ENCODE results near the gene TWIST2.

TWIST2 gene

GRCh38 chr2:238845583-238846377 lies 2.1 kb upstream of the TWIST2 start:
- no peak for TF ChIP-seq CTCF (IDR thresholded peaks at IDR 0.05; ENCODE audit: insufficient read depth, low read depth, low read length, missing control alignments)
- H3K4me3 ChIP-seq (ENCODE audit: low read depth, low read length), result no peak overlapping the region
- DNase-seq (ENCODE audit: low read depth), result no peak

- no peak for TF ChIP-seq CTCF (IDR thresholded peaks at IDR 0.05; ENCODE audit: insufficient read depth, low read depth, low read length, missing control alignments)
- no peak for DNase-seq (ENCODE audit: low read depth)
- H3K4me3 ChIP-seq (ENCODE audit: low read depth, low read length), result no peak overlapping the region
These were observed 1.6 kb upstream of the TWIST2 start for GRCh38 chr2:238846378-238846627.

GRCh38 chr2:238846628-238847418 lies 1.1 kb upstream of the TWIST2 start:
- no peak for TF ChIP-seq CTCF (IDR thresholded peaks at IDR 0.05; ENCODE audit: insufficient read depth, low read depth, low read length, missing control alignments)
- H3K4me3 ChIP-seq (ENCODE audit: low read depth, low read length), result no peak overlapping the region
- DNase-seq (ENCODE audit: low read depth), result no peak

DNA sequence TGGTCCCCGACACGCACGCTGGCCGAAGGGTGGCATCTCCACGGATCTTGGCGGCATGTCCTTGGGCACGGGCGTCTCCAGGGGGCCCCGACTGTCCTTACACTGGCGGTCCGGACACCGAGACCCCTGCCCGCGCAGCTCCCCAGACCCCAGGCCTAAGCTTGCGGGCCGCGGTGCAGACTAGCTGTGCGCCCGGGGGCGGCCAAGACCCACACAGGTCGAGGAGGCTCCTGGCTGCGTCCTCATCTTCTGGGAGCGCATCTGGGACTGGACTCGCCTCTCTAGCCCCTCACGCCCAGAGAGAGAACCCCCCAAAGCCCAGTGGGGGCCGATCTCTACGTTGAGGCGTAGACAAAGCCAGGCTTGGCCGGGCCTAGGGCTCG lies 475 bp upstream of the TWIST2 start:
- no peak for DNase-seq (ENCODE audit: low read depth)
- no peak overlapping the region for H3K4me3 ChIP-seq (ENCODE audit: low read depth, low read length)

DNA sequence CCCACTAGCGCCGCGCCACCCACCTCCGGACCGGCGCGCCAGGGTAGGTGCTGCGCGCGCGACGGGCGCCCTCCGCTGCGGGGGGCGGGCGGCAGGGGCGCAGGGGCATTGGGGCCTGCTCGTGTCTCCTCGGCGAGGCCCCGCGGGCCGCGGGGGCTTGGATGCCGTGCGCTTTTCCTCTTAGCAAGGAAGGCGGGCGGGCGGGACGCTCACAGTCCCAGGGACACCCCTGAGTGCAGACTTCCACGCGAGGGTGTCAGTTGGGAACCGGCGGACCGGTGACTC lies 748 bp downstream of the TWIST2 start:
- TF ChIP-seq CTCF (IDR thresholded peaks at IDR 0.05; ENCODE audit: insufficient read depth, low read depth, low read length, missing control alignments), result no peak
- no peak overlapping the region for H3K4me3 ChIP-seq (ENCODE audit: low read depth, low read length)
- DNase-seq (ENCODE audit: low read depth), result no peak

More for the DNA sequence above, 475 bp upstream of the TWIST2 start:
- no peak for TF ChIP-seq CTCF (IDR thresholded peaks at IDR 0.05; ENCODE audit: insufficient read depth, low read depth, low read length, missing control alignments)

DNA sequence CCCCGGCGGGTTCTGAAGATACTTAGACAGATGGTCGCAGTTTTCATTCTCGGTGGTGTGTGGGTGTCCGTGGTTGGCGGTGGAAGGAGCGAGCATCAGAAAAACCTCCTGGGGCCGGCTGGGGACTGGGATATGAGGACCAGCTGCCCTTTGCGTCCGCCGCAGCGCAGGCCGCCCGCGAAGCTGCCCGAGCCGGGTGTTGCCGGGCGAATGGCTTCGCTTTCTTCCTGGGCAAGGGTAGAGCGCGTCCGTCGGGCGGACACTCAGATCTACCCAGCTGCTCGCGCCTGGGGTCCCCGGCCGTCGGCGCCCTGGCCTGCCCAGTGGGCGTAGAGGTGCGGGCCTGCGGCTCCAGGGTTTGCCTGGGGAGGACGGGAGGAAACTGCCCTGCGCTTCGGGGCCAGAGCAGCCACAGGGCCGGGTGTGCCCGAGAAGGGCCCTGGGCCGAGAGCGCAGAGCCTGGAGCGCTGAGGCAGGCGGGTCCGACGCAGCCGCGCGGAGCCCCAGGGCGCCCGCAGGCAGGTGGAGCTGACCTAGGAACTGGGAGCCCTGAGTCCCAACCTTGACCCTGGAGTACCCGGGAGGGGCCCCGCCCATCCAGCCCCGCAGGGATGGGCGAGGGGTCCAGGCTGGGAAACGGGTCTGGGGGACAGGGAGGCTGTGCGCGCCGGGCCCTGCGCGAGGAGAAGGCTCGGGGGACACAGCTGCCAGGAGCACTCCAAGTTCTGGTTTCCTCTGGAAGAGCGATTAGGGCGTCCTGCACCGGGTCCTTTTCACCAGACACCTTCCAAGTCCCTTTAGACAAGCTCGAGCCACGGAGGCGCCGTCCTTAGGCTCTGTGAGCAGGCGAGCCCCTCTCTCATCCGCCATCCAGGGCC lies 1.3 kb downstream of the TWIST2 start:
- no peak overlapping the region for H3K4me3 ChIP-seq (ENCODE audit: low read depth, low read length)
- TF ChIP-seq CTCF (IDR thresholded peaks at IDR 0.05; ENCODE audit: insufficient read depth, low read depth, low read length, missing control alignments), result no peak
- no peak for DNase-seq (ENCODE audit: low read depth)

Measured in GM12865 (cell line).